Activated CD8-positive, alpha-beta T cell treated with anti-CD3 and anti-CD28 coated beads, Interleukin-2, amount 10 ng/mL, durations not matched to agents 7 days and 5 days (primary cell): Measurements from ENCODE around the gene UVRAG. TPM values are rescaled to one million over a fixed set of nuclear protein-coding genes. Genes with fewer than 3 reads are reported as not detected.
"Not testable (repeated sequence)": the region's sequence is repeated elsewhere in the genome, so short reads cannot be mapped to it uniquely, and the experiment has no call there.

Experiments
- ATAC-seq: fragments of 150-1000 bp; cut with Tn5 transposase; one replicate; pipeline ENCODE4 v1.10.0; 2021; ENCODE audit warnings: moderate library complexity
- CTCF ChIA-PET: fragments of 350-600 bp; sonication (Branson Sonifier 250); formaldehyde crosslinking; loops from one replicate; lab custom pipeline; 2021; ENCODE audit warnings: antibody characterized with exemption; lab: Charles Lee
- POLR2A ChIA-PET: fragments of 350-600 bp; sonication (Branson Sonifier 250); formaldehyde crosslinking; loops from one replicate; lab custom pipeline; 2021; ENCODE audit warnings: antibody characterized with exemption; lab: Charles Lee
- DNase-seq: peaks from one replicate; pipeline ENCODE4 v3.0.0-alpha.2; 2020
- H3K27ac Mint-ChIP-seq: one replicate; pipeline ENCODE4 v1.8.0; 2021; ENCODE audit warnings: mild to moderate bottlenecking, mixed read lengths
- H3K27me3 Mint-ChIP-seq: one replicate; pipeline ENCODE4 v1.8.0; 2021; ENCODE audit warnings: low read depth, mixed read lengths
- H3K36me3 Mint-ChIP-seq: one replicate; pipeline ENCODE4 v1.8.0; 2021; ENCODE audit warnings: low read depth, mixed read lengths
- H3K4me1 Mint-ChIP-seq: one replicate; pipeline ENCODE4 v1.8.0; 2021; ENCODE audit warnings: low read depth, mixed read lengths
- H3K4me3 Mint-ChIP-seq: one replicate; pipeline ENCODE4 v1.8.0; 2021; ENCODE audit warnings: mild to moderate bottlenecking, mixed read lengths
- H3K9me3 Mint-ChIP-seq: one replicate; pipeline ENCODE4 v1.8.0; 2022; ENCODE audit warnings: mixed read lengths; ENCODE audit not compliant: insufficient read depth
- total RNA-seq, 2 experiments: library from RNA; stranded (reverse); gene quantifications; one replicate each; pipeline ENCODE4 v1.2.3, GENCODE V29; 2021

UVRAG gene
- total RNA-seq, 2 experiments from 2014 or later = 19.8 to 21.1 TPM

- H3K4me1 Mint-ChIP-seq = no peaks in the 10 kb centered on the region
- ATAC-seq = no peak
- CTCF ChIA-PET = no interaction called here
- peaks cover 29% of the 10 kb centered on the region for H3K9me3 Mint-ChIP-seq
- no peaks in the 10 kb centered on the region for H3K27me3 Mint-ChIP-seq
- peaks cover 16% of the 10 kb centered on the region for H3K36me3 Mint-ChIP-seq
- DNase-seq = no peak
- H3K4me3 Mint-ChIP-seq = no peak overlapping the region
- POLR2A ChIA-PET = no interaction called here
- no peak overlapping the region for H3K27ac Mint-ChIP-seq
Measured at GRCh38 chr11:76044750-76045320, 229.8 kb downstream of the UVRAG start.

GRCh38 chr11:76047231-76047630 lies 232.2 kb downstream of the UVRAG start:
- H3K27me3 Mint-ChIP-seq = no peaks in the 10 kb centered on the region
- CTCF ChIA-PET = no interaction called here
- peaks cover 34% of the 10 kb centered on the region for H3K9me3 Mint-ChIP-seq
- H3K27ac Mint-ChIP-seq = no peak overlapping the region
- no peak overlapping the region for H3K4me3 Mint-ChIP-seq
- peaks cover 4% of the 10 kb centered on the region for H3K4me1 Mint-ChIP-seq
- no peak for ATAC-seq
- no peak for DNase-seq
- POLR2A ChIA-PET = no interaction called here
- peaks cover 21% of the 10 kb centered on the region for H3K36me3 Mint-ChIP-seq

- CTCF ChIA-PET = interaction anchor here (0.6 kb wide), 1 partner anchor 9 kb away, joined by 3 read pairs; no protein-coding TSS in a partner anchor
- no peaks in the 10 kb centered on the region for H3K27me3 Mint-ChIP-seq
- H3K27ac Mint-ChIP-seq = no peak overlapping the region
- H3K9me3 Mint-ChIP-seq = peaks cover 34% of the 10 kb centered on the region
- H3K4me3 Mint-ChIP-seq = no peak overlapping the region
- POLR2A ChIA-PET = no interaction called here
- H3K4me1 Mint-ChIP-seq = peaks cover 7% of the 10 kb centered on the region
- peaks cover 25% of the 10 kb centered on the region for H3K36me3 Mint-ChIP-seq
- DNase-seq (no peak), ATAC-seq (no peak)
Measured at GRCh38 chr11:76047766-76048165, 232.8 kb downstream of the UVRAG start.

- DNase-seq (no peak), ATAC-seq (no peak)
- Mint-ChIP-seq H3K27me3 (no peaks in the 10 kb centered on the region), H3K4me3 (no peak overlapping the region), H3K4me1 (peaks cover 7% of the 10 kb centered on the region), H3K36me3 (peaks cover 28% of the 10 kb centered on the region), H3K9me3 (peaks cover 34% of the 10 kb centered on the region), H3K27ac (no peak overlapping the region)
- ChIA-PET CTCF (interaction anchor here (1.0 kb wide), 1 partner anchor 15 kb away, joined by 3 read pairs; no protein-coding TSS in a partner anchor), POLR2A (no interaction called here)
Measured at GRCh38 chr11:76048763-76049162, 233.8 kb downstream of the UVRAG start.

GRCh38 chr11:76049511-76049910 lies 234.5 kb downstream of the UVRAG start:
- Mint-ChIP-seq H3K27me3 (no peaks in the 10 kb centered on the region), H3K27ac (no peak overlapping the region), H3K4me3 (no peak overlapping the region), H3K36me3 (peaks cover 31% of the 10 kb centered on the region), H3K4me1 (peaks cover 7% of the 10 kb centered on the region), H3K9me3 (peaks cover 34% of the 10 kb centered on the region)
- ATAC-seq = no peak
- CTCF ChIA-PET = no interaction called here
- POLR2A ChIA-PET = no interaction called here
- no peak for DNase-seq

GRCh38 chr11:76051937-76052336 lies 236.9 kb downstream of the UVRAG start:
- CTCF ChIA-PET = interaction anchor here (0.6 kb wide), 1 partner anchor 9 kb away, joined by 3 read pairs; no protein-coding TSS in a partner anchor
- Mint-ChIP-seq H3K4me3 (no peak overlapping the region), H3K27me3 (no peaks in the 10 kb centered on the region), H3K4me1 (peaks cover 7% of the 10 kb centered on the region), H3K27ac (no peak overlapping the region), H3K36me3 (peaks cover 30% of the 10 kb centered on the region), H3K9me3 (peaks cover 29% of the 10 kb centered on the region)
- DNase-seq (no peak), ATAC-seq (no peak)
- POLR2A ChIA-PET = interaction anchor here (0.6 kb wide), 1 partner anchor 23 kb away, joined by 3 read pairs; no protein-coding TSS in a partner anchor

GRCh38 chr11:76054330-76054729 lies 239.3 kb downstream of the UVRAG start:
- peaks cover 16% of the 10 kb centered on the region for H3K36me3 Mint-ChIP-seq
- ChIA-PET POLR2A (no interaction called here), CTCF (no interaction called here)
- peaks cover 10% of the 10 kb centered on the region for H3K9me3 Mint-ChIP-seq
- peaks cover 7% of the 10 kb centered on the region for H3K4me1 Mint-ChIP-seq
- no peak overlapping the region for H3K27ac Mint-ChIP-seq
- H3K27me3 Mint-ChIP-seq = no peaks in the 10 kb centered on the region
- DNase-seq (no peak), ATAC-seq (no peak)
- H3K4me3 Mint-ChIP-seq = no peak overlapping the region

GRCh38 chr11:76056876-76057275 lies 241.9 kb downstream of the UVRAG start:
- Mint-ChIP-seq H3K36me3 (peaks cover 15% of the 10 kb centered on the region), H3K4me1 (peaks cover 7% of the 10 kb centered on the region), H3K9me3 (no peaks in the 10 kb centered on the region), H3K27me3 (no peaks in the 10 kb centered on the region), H3K4me3 (no peak overlapping the region), H3K27ac (no peak overlapping the region)
- POLR2A ChIA-PET = no interaction called here
- ATAC-seq = no peak
- no peak for DNase-seq
- CTCF ChIA-PET = no interaction called here

- ATAC-seq, H3K4me3 Mint-ChIP-seq, DNase-seq, H3K27me3 Mint-ChIP-seq, H3K4me1 Mint-ChIP-seq, H3K36me3 Mint-ChIP-seq, H3K27ac Mint-ChIP-seq, POLR2A ChIA-PET, H3K9me3 Mint-ChIP-seq: not testable (repeated sequence)
- CTCF ChIA-PET = interaction anchor here (0.6 kb wide), 1 partner anchor 9 kb away, joined by 3 read pairs; no protein-coding TSS in a partner anchor
Measured at GRCh38 chr11:76060475-76061036, 245.5 kb downstream of the UVRAG start.

- Mint-ChIP-seq H3K4me1 (no peaks in the 10 kb centered on the region), H3K36me3 (peaks cover 10% of the 10 kb centered on the region), H3K9me3 (no peaks in the 10 kb centered on the region), H3K4me3 (no peak overlapping the region), H3K27ac (no peak overlapping the region), H3K27me3 (no peaks in the 10 kb centered on the region)
- CTCF ChIA-PET = no interaction called here
- ATAC-seq (no peak), DNase-seq (no peak)
- POLR2A ChIA-PET = interaction anchor here (1.5 kb wide), 1 partner anchor 10 kb away, joined by 4 read pairs; no protein-coding TSS in a partner anchor
Measured at GRCh38 chr11:76062733-76063132, 247.7 kb downstream of the UVRAG start.

GRCh38 chr11:76064192-76064591 lies 249.2 kb downstream of the UVRAG start:
- Mint-ChIP-seq H3K27ac (no peak overlapping the region), H3K4me3 (no peak overlapping the region), H3K9me3 (no peaks in the 10 kb centered on the region), H3K4me1 (no peaks in the 10 kb centered on the region), H3K36me3 (peaks cover 13% of the 10 kb centered on the region), H3K27me3 (no peaks in the 10 kb centered on the region)
- ATAC-seq (no peak), DNase-seq (no peak)
- ChIA-PET POLR2A (interaction anchor here (1.5 kb wide), 1 partner anchor 9 kb away, joined by 4 read pairs; no protein-coding TSS in a partner anchor), CTCF (interaction anchor here (0.7 to 1.3 kb wide), 2 partner anchors 16 to 88 kb away, joined by 3 read pairs; no protein-coding TSS in a partner anchor)

- DNase-seq (no peak), ATAC-seq (no peak)
- Mint-ChIP-seq H3K4me3 (no peak overlapping the region), H3K36me3 (peaks cover 12% of the 10 kb centered on the region), H3K4me1 (no peaks in the 10 kb centered on the region), H3K9me3 (no peaks in the 10 kb centered on the region), H3K27me3 (no peaks in the 10 kb centered on the region), H3K27ac (no peak overlapping the region)
- ChIA-PET CTCF (no interaction called here), POLR2A (no interaction called here)
Measured at GRCh38 chr11:76067099-76067498, 252.1 kb downstream of the UVRAG start.
